Measurements from ENCODE around the gene HPSE. TPM values are rescaled to one million over a fixed set of nuclear protein-coding genes. Genes with fewer than 3 reads are reported as not detected.

HPSE gene
- total RNA-seq, 1 experiment from 2014 or later, result 12.6 TPM

DNA sequence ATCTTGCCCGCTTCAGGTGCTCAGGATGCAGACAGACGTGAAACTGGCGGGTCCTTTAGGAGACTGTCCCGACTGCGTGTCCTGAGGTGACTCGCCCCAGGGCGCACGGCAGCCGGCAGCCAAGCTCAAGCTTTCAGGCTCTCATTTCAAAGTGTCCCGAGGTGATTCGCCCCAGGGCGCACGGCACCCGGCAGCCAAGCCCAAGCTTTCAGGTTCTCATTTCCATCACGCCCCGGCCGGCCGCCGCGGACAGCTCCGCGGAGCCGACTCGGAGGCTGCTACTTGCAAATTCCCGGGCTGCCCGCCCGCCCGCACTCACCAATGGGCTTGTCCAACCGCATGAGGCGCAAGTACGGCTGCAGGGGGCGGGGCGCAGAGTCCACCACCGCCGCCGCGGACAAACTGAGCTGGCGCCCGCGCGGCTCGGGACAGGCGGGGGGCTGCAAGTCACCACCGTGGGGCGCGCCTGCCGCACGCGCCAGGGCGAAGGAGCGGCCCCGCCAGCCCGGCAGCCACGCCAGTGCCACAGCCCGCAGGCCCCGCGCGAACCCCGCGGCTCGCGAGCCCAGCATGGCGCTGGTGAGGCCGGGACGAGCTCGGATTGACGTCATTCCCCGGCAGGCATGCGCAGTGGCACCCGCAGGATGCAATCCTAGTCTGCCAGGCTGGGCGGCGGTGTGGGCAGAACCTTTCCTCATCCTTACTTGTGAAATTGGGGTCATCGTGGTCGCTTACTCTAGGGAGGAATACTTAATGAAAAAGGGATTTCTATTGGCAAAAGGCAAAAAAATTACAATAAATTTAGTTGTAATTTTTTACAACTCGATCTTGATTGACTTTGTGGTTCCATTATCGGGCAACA lies 50.2 kb downstream of the HPSE start, which contains the start of gene COQ2 (continued):
- TF ChIP-seq, protein P1, sequence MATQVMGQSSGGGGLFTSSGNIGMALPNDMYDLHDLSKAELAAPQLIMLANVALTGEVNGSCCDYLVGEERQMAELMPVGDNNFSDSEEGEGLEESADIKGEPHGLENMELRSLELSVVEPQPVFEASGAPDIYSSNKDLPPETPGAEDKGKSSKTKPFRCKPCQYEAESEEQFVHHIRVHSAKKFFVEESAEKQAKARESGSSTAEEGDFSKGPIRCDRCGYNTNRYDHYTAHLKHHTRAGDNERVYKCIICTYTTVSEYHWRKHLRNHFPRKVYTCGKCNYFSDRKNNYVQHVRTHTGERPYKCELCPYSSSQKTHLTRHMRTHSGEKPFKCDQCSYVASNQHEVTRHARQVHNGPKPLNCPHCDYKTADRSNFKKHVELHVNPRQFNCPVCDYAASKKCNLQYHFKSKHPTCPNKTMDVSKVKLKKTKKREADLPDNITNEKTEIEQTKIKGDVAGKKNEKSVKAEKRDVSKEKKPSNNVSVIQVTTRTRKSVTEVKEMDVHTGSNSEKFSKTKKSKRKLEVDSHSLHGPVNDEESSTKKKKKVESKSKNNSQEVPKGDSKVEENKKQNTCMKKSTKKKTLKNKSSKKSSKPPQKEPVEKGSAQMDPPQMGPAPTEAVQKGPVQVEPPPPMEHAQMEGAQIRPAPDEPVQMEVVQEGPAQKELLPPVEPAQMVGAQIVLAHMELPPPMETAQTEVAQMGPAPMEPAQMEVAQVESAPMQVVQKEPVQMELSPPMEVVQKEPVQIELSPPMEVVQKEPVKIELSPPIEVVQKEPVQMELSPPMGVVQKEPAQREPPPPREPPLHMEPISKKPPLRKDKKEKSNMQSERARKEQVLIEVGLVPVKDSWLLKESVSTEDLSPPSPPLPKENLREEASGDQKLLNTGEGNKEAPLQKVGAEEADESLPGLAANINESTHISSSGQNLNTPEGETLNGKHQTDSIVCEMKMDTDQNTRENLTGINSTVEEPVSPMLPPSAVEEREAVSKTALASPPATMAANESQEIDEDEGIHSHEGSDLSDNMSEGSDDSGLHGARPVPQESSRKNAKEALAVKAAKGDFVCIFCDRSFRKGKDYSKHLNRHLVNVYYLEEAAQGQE (IDR thresholded peaks at IDR 0.05; ENCODE audit: low read depth), result peak; percentile 15; the same call in 1 of the 2 replicates
- TF ChIP-seq POLR2A (IDR thresholded peaks at IDR 0.05; ENCODE audit: borderline replicate concordance, extremely low read depth, insufficient read depth, insufficient read length), result peak; percentile 72
- peak; percentile 8 for TF ChIP-seq TCF7L2 (IDR thresholded peaks at IDR 0.05; ENCODE audit: borderline replicate concordance, extremely low read depth, insufficient read depth, insufficient read length)
- no peak for TF ChIP-seq EZH2 (IDR thresholded peaks at IDR 0.05)
- TF ChIP-seq ELF1 (IDR thresholded peaks at IDR 0.05; ENCODE audit: borderline replicate concordance, low read depth), result no peak
- peak; percentile 67 for TF ChIP-seq ZFX (IDR thresholded peaks at IDR 0.05)

DNA sequence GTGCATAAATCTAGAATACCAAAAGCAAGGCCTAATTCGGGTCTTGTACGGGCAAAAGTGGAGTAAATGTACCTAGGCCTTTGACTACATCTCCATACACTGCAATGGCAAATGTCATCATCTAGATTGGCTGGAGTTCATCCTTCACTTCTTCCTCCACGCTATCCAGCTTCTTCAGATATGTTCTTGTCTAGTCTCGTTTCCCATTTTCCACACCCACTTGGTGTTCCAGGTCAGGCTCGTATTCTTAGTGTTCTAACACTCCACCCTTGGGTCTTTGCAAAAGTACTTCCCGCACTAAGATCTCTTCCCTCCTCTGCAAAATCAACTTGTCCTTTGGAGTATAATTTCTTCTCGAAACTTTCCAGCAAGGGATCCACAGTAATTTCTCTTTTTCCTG lies 51.5 kb downstream of the HPSE start:
- H3K9ac ChIP-seq (ENCODE audit: low read length), result peak overlapping the region; percentile 83
- peaks cover 0 to 7% of the 10 kb centered on the region in 2 experiments; a peak in 1 of 4 replicates for H3K36me3 ChIP-seq (ENCODE audit: control insufficient read depth in 1 of 2, insufficient read depth in 2 of 2, low read length in 2 of 2)
- H3K27me3 ChIP-seq (ENCODE audit: insufficient read depth, low read length), result no peaks in the 10 kb centered on the region
- CTCF ChIA-PET, result interaction anchor here (0.9 to 2.1 kb wide), 2 partner anchors 8 to 14 kb away, joined by 3 to 11 read pairs; no protein-coding TSS in a partner anchor
- no peak overlapping the region; the same call in 1 of the 2 replicates for H3K27ac ChIP-seq (ENCODE audit: low read depth, low read length)
- POLR2A ChIA-PET, result no interaction called here
- ATAC-seq (no peak), DNase-seq (ENCODE audit: low read depth, low spot score) (no peak)
- no peaks in the 10 kb centered on the region for H3K9me2 ChIP-seq (ENCODE audit: insufficient read depth)
- H2AFZ ChIP-seq (ENCODE audit: low read depth, low read length, poor library complexity, severe bottlenecking), result no peak overlapping the region
- BruUV-seq (replicated peaks), result no TSS peak
- intact Hi-C loops (cut with micrococcal nuclease), result loop anchor here (2.0 to 5.0 kb wide), 2 partner anchors 381 to 820 kb away; partner anchors contain the start of gene THAP9
- RAD21 ChIA-PET (ENCODE audit: low non-redundant PET in 1 of 2, low total read pairs in 2 of 2, uncharacterized antibody in 2 of 2, unreplicated experiment in 2 of 2), result no interaction called here
- H3K4me2 ChIP-seq (ENCODE audit: low read length), result peak overlapping the region; percentile 81
- peaks cover 6 to 27% of the 10 kb centered on the region in 2 experiments; a peak in 3 of 4 replicates for H3K4me1 ChIP-seq (ENCODE audit: control insufficient read depth in 1 of 2, insufficient read depth in 2 of 2, low read length in 2 of 2)
- no peaks in the 10 kb centered on the region for H4K20me1 ChIP-seq (ENCODE audit: insufficient read depth)
- H3K9me3 ChIP-seq (ENCODE audit: control insufficient read depth in 1 of 2, insufficient read depth in 1 of 2, low read depth in 1 of 2, low read length in 2 of 2), result no peaks in the 10 kb centered on the region
- peak overlapping the region; percentile 63 to 66 for H3K4me3 ChIP-seq (replicated peaks in 1 of 2; ENCODE audit: low read depth in 1 of 2, low read length in 2 of 2)
- peaks cover 38% of the 10 kb centered on the region for H3K79me2 ChIP-seq (ENCODE audit: insufficient read depth, low read length)
- TF ChIP-seq MAX (IDR thresholded peaks at IDR 0.05) (no peak), ZBTB33 (IDR thresholded peaks at IDR 0.05; ENCODE audit: extremely low read depth, insufficient replicate concordance, low read length) (no peak), SP1 (IDR thresholded peaks at IDR 0.05; ENCODE audit: low read depth) (no peak), POLR2AphosphoS5 (IDR thresholded peaks at IDR 0.05; ENCODE audit: low read depth, low read length) (no peak), CTCF (IDR thresholded peaks at IDR 0.05 in 2 of 3, conservative IDR thresholded peaks at IDR 0.05 in 1 of 3; ENCODE audit: borderline replicate concordance in 1 of 3, insufficient read depth in 1 of 3, low read depth in 2 of 3, low read length in 2 of 3) (no peak), CBX3 (IDR thresholded peaks at IDR 0.05; ENCODE audit: low read depth) (no peak), YY1 (IDR thresholded peaks at IDR 0.05; ENCODE audit: extremely low read depth, insufficient replicate concordance, low read depth, low read length) (no peak), EZH2 (IDR thresholded peaks at IDR 0.05) (no peak), TCF7L2 (IDR thresholded peaks at IDR 0.05; ENCODE audit: borderline replicate concordance, extremely low read depth, insufficient read depth, insufficient read length) (no peak), POLR2A (IDR thresholded peaks at IDR 0.05; ENCODE audit: borderline replicate concordance, extremely low read depth, insufficient read depth, insufficient read length) (no peak), CEBPB (IDR thresholded peaks at IDR 0.05; ENCODE audit: low read depth) (no peak), SRF (IDR thresholded peaks at IDR 0.05; ENCODE audit: low read depth) (no peak)
